OCI-LY7 (cell line): Measurements from ENCODE around the gene HOXB1.

ENCODE experiments used
- EZH2phosphoT487 ChIP-seq: fragments of 200-600 bp; sonication (generic); IDR thresholded peaks from 2 replicates; pipeline ENCODE4 v1.6.1; 2018; ENCODE audit warnings: low read depth, borderline replicate concordance, mild to moderate bottlenecking, mixed run types, antibody characterized with exemption, low read length, moderate library complexity, mixed read lengths
- TF ChIP-seq, protein P1 (sequence below): fragments of 200-600 bp; sonication (generic); conservative IDR thresholded peaks from 2 replicates; pipeline ENCODE4 v1.5.1; 2014; ENCODE audit warnings: mild to moderate bottlenecking, antibody characterized with exemption, low read length, moderate library complexity, mixed read lengths

DNA sequence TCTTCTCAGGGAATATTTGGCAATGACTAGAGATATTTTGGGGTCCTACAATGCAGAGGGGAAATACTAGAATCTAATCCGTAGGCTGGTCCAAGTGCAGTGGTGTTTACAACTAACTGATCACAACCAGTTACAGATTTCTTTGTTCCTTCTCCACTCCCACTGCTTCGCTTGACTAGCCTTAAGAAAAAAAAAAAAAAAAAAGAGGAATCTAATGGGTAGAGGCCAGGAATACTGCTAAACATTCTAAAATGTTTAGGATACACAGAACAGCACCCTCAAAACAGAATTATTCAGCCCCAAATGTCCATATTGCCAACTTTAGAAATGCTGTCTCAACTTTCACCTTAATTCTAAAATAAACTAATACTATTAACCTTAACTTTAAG is 51.8 kb downstream of the HOXB1 start:
- TF ChIP-seq, protein P1, sequence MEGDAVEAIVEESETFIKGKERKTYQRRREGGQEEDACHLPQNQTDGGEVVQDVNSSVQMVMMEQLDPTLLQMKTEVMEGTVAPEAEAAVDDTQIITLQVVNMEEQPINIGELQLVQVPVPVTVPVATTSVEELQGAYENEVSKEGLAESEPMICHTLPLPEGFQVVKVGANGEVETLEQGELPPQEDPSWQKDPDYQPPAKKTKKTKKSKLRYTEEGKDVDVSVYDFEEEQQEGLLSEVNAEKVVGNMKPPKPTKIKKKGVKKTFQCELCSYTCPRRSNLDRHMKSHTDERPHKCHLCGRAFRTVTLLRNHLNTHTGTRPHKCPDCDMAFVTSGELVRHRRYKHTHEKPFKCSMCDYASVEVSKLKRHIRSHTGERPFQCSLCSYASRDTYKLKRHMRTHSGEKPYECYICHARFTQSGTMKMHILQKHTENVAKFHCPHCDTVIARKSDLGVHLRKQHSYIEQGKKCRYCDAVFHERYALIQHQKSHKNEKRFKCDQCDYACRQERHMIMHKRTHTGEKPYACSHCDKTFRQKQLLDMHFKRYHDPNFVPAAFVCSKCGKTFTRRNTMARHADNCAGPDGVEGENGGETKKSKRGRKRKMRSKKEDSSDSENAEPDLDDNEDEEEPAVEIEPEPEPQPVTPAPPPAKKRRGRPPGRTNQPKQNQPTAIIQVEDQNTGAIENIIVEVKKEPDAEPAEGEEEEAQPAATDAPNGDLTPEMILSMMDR = no peak
- TF ChIP-seq EZH2phosphoT487 = no peak
